Ascending aorta (tissue), 2 donors: ENCODE measurements around the gene NCK2. TPM values are rescaled to one million over a fixed set of nuclear protein-coding genes. Genes with fewer than 3 reads are reported as not detected.

ENCODE experiments used
- DNase-seq, 2 donors: peaks; one replicate each; pipeline ENCODE4 v3.0.0-alpha.2; 2019; ENCODE audit warnings: low spot score in 2 of 2
- H3K27ac ChIP-seq, 2 donors: fragments of 200-600 bp; sonication (generic); one replicate each; pipeline ENCODE4 v1.5.1; 2016 to 2017; ENCODE audit warnings: mild to moderate bottlenecking in 1 of 2
- H3K27me3 ChIP-seq: fragments of 200-600 bp; sonication (generic); one replicate; pipeline ENCODE4 v1.5.1; 2017
- H3K36me3 ChIP-seq, 2 donors: fragments of 200-600 bp; sonication (generic); one replicate each; pipeline ENCODE4 v1.5.1; 2016
- H3K4me1 ChIP-seq, 2 donors: fragments of 200-600 bp; sonication (generic); one replicate each; pipeline ENCODE4 v1.5.1; 2016 to 2017; ENCODE audit warnings: mild to moderate bottlenecking in 1 of 2
- H3K4me3 ChIP-seq, 2 donors: fragments of 200-600 bp; sonication (generic); one replicate each; pipeline ENCODE4 v1.5.1; 2016 to 2017; ENCODE audit warnings: mild to moderate bottlenecking in 1 of 2
- H3K9me3 ChIP-seq, 2 donors: fragments of 200-600 bp; sonication (generic); one replicate each; pipeline ENCODE4 v1.5.1; 2016
- intact Hi-C: fragments of 100-400 bp; cut with DNase I; formaldehyde crosslinking; loops from one replicate; pipeline ENCODE4 v1.15.1; 2023
- total RNA-seq: library from RNA; depleted of rRNA; stranded (reverse); fragments of >200 nt; gene quantifications from one replicate; pipeline ENCODE4 v1.1.0, GENCODE V29; 2016
- TF ChIP-seq, protein P1 (sequence below), 3 experiments: fragments of 200-600 bp in 2 of 3; fragments of 450-650 bp in 1 of 3; sonication (generic) in 2 of 3; IDR thresholded peaks; one replicate each; pipeline ENCODE4 v1.5.1; 2016 to 2019; ENCODE audit warnings: antibody characterized with exemption in 3 of 3, mild to moderate bottlenecking in 1 of 3, moderate library complexity in 1 of 3

NCK2 gene
- total RNA-seq, 1 donor from 2014 or later, result 57.6 TPM

DNA sequence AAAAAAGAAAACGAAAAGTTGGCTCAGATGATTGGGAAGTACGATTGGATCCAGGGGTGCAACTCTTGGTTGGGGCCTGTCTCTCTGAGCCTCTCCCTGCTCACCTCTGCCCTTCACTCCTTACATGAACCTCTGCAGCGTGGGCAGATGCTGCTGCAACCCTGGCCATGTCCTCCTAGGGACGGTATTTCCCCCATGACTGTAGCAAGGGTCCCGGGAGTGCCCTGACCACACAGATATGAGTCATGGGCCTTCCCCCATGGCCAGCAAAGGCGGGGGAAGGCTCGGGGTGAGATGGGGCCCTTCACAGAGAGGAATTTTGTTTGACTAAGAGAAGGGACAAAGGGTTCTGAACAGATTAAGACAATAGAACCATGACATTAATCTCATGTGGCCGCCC is 129.0 kb downstream of the NCK2 start:
- Histone ChIP-seq H3K4me1 (peaks cover 0 to 5% of the 10 kb centered on the region in 2 donors), H3K4me3 (no peak overlapping the region), H3K27ac (no peak overlapping the region), H3K9me3 (no peaks in the 10 kb centered on the region), H3K27me3 (no peaks in the 10 kb centered on the region), H3K36me3 (no peaks in the 10 kb centered on the region)
- intact Hi-C loops, result no loop called here
- TF ChIP-seq, protein P1, sequence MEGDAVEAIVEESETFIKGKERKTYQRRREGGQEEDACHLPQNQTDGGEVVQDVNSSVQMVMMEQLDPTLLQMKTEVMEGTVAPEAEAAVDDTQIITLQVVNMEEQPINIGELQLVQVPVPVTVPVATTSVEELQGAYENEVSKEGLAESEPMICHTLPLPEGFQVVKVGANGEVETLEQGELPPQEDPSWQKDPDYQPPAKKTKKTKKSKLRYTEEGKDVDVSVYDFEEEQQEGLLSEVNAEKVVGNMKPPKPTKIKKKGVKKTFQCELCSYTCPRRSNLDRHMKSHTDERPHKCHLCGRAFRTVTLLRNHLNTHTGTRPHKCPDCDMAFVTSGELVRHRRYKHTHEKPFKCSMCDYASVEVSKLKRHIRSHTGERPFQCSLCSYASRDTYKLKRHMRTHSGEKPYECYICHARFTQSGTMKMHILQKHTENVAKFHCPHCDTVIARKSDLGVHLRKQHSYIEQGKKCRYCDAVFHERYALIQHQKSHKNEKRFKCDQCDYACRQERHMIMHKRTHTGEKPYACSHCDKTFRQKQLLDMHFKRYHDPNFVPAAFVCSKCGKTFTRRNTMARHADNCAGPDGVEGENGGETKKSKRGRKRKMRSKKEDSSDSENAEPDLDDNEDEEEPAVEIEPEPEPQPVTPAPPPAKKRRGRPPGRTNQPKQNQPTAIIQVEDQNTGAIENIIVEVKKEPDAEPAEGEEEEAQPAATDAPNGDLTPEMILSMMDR (IDR thresholded peaks at IDR 0.05), result no peak
- no peak for DNase-seq

DNA sequence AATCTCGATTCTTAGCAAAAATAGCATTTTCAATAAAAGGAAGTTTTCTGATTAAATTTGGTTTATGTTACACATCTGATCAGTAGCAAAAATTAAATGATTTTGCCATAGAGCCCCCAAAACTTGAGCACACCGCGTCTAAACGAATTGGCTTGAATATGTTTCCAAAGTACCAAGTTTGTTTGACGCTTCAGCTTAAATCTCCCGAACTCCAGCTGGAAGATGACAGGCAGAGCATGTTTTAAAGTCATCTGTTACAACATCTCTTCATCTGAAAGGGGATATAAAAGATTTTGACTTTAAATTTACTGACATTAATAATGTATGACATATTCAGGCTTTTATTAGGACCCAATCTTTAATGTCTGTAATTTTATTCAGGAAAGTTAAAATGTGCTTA is 129.8 kb downstream of the NCK2 start:
- Histone ChIP-seq H3K4me3 (no peak overlapping the region), H3K4me1 (peaks cover 0 to 8% of the 10 kb centered on the region in 2 donors), H3K27ac (no peak overlapping the region), H3K27me3 (no peaks in the 10 kb centered on the region), H3K9me3 (no peaks in the 10 kb centered on the region), H3K36me3 (no peaks in the 10 kb centered on the region)
- TF ChIP-seq, protein P1 (IDR thresholded peaks at IDR 0.05), result no peak
- intact Hi-C loops, result no loop called here
- DNase-seq, result no peak

DNA sequence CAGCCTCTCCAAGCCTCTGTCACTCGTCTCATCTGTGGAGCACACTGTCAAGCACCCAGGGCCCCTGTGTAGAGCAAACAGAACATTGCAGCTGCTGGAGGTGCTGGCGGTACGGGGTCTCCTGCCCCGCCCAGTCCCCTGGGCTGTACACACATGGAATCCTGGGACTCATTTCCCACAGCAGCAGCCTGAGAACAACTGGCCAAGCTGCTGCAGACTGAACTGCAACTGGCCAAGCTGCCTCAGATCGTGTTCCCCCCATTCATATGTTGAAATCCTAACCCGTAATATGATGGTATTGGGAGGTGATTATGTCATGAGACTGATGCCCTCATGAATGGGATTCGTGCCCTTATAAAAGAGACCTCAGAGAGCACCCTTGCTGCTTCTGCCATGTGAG is 130.5 kb downstream of the NCK2 start:
- no peaks in the 10 kb centered on the region for H3K9me3 ChIP-seq
- DNase-seq, result no peak
- peaks cover 0 to 8% of the 10 kb centered on the region in 2 donors for H3K4me1 ChIP-seq
- intact Hi-C loops, result no loop called here
- TF ChIP-seq, protein P1 (IDR thresholded peaks at IDR 0.05), result no peak
- H3K27me3 ChIP-seq, result no peaks in the 10 kb centered on the region
- H3K27ac ChIP-seq, result no peak overlapping the region
- H3K36me3 ChIP-seq, result no peaks in the 10 kb centered on the region
- H3K4me3 ChIP-seq, result no peak overlapping the region

DNA sequence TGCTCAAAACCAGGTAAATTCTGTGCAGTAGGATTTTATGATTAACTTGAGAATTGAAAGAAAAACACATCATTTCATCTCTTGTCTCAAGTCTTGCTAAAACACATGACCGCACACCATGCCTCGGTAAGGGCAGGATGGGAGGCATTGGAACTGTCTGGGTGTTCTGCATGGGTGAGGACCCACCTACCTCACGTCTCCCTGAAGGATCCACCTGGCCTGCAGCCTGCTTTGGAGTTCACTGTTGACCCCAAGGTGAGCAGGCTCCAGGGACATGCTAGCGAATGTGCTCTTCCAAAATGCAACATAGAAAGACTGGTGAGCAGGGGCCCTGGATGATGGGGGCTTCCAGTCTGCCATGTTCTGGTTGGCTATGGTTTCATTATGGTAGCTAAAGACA is 131.5 kb downstream of the NCK2 start:
- no peak overlapping the region for H3K4me3 ChIP-seq
- intact Hi-C loops, result no loop called here
- H3K27me3 ChIP-seq, result no peaks in the 10 kb centered on the region
- H3K36me3 ChIP-seq, result peaks cover 0 to 2% of the 10 kb centered on the region in 2 donors
- TF ChIP-seq, protein P1 (IDR thresholded peaks at IDR 0.05), result no peak
- peaks cover 0 to 8% of the 10 kb centered on the region in 2 donors for H3K4me1 ChIP-seq
- H3K27ac ChIP-seq, result no peak overlapping the region
- no peak for DNase-seq
- H3K9me3 ChIP-seq, result no peaks in the 10 kb centered on the region

DNA sequence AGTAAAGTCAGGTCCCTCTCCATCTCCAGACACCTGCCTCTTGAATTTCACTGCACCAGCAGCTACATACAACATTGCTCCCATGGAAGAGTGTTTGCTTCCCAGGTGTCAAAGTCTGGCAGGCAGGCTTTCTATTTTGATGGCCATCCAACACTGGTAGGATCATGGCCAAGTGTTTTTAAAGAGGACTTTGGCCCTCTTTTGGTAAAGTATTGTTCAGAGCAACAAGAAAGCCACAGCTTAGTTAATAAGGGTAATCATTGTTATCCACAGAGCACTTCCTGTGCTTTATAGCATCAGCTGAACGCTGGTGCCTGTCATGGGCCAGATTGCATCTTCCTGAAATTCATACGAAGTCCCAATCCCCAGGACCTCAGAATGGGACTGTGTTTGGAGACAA is 133.2 kb downstream of the NCK2 start:
- peaks cover 0 to 12% of the 10 kb centered on the region in 2 donors for H3K36me3 ChIP-seq
- DNase-seq, result no peak
- H3K4me1 ChIP-seq, result peaks cover 0 to 11% of the 10 kb centered on the region in 2 donors
- no peaks in the 10 kb centered on the region for H3K9me3 ChIP-seq
- no peak overlapping the region for H3K4me3 ChIP-seq
- TF ChIP-seq, protein P1 (IDR thresholded peaks at IDR 0.05), result no peak
- no peak overlapping the region for H3K27ac ChIP-seq
- intact Hi-C loops, result no loop called here
- H3K27me3 ChIP-seq, result no peaks in the 10 kb centered on the region
